HEK293 (cell line): ENCODE results near the gene ZNF771.
"Not testable (repeated sequence)": the region's sequence is repeated elsewhere in the genome, so short reads cannot be mapped to it uniquely, and the experiment has no call there.

ENCODE experiments used
- CTCF ChIA-PET: fragments of 350-600 bp; formaldehyde crosslinking; extraction: SDS; loops from one replicate; lab custom pipeline; 2021; ENCODE audit warnings: antibody characterized with exemption; lab: Yijun Ruan, JAX
- POLR2A ChIA-PET: fragments of 300-600 bp; formaldehyde crosslinking; extraction: SDS; loops from one replicate; lab custom pipeline; 2020; ENCODE audit warnings: antibody characterized with exemption, inconsistent platforms; lab: Yijun Ruan, JAX
- H3K27ac ChIP-seq: fragments of 200-500 bp; sonication (Bioruptor generic); 2 replicates; pipeline ENCODE4 v1.5.1; 2014; ENCODE audit warnings: low read depth, low read length, control low read depth, inconsistent platforms; ENCODE audit errors: extremely low read depth
- H3K36me3 ChIP-seq, 2 experiments: fragments of 200-500 bp in 1 of 2; sonication (Bioruptor generic) in 1 of 2; 1 replicate in 1 of 2; 2 replicates in 1 of 2; pipeline ENCODE4 v1.5.1; 2014 to 2017; ENCODE audit warnings: inconsistent platforms in 2 of 2, low read length in 2 of 2; ENCODE audit not compliant: control insufficient read depth in 2 of 2, insufficient read depth in 1 of 2
- H3K4me1 ChIP-seq: fragments of 200-500 bp; sonication (Bioruptor generic); 2 replicates; pipeline ENCODE4 v1.5.1; 2014; ENCODE audit warnings: mild to moderate bottlenecking, low read length, inconsistent platforms; ENCODE audit not compliant: control insufficient read depth, insufficient read depth
- H3K4me3 ChIP-seq: 2 replicates; pipeline ENCODE4 v1.5.1; 2011; ENCODE audit warnings: low read depth, mild to moderate bottlenecking, control low read depth, low read length, moderate library complexity
- H3K9me3 ChIP-seq: fragments of 200-500 bp; sonication (Bioruptor generic); 2 replicates; pipeline ENCODE4 v1.5.1; 2014; ENCODE audit warnings: low read depth, low read length, inconsistent platforms; ENCODE audit not compliant: control insufficient read depth, insufficient read depth
- KLF8 ChIP-seq: fragments of 450-650 bp; formaldehyde crosslinking; IDR thresholded peaks from 2 replicates; pipeline ENCODE4 v1.5.1; 2016; ENCODE audit warnings: missing biosample characterization, missing genetic modification characterization
- PRDM1 ChIP-seq: fragments of 450-650 bp; formaldehyde crosslinking; IDR thresholded peaks from 2 replicates; pipeline ENCODE4; 2016; ENCODE audit warnings: missing biosample characterization, missing genetic modification characterization
- PRDM4 ChIP-seq: fragments of 450-650 bp; formaldehyde crosslinking; IDR thresholded peaks from 2 replicates; pipeline ENCODE4 v1.5.1; 2017; ENCODE audit warnings: missing biosample characterization, missing genetic modification characterization
- REPIN1 ChIP-seq: fragments of 450-650 bp; formaldehyde crosslinking; IDR thresholded peaks from 2 replicates; pipeline ENCODE4 v1.5.1; 2017; ENCODE audit warnings: missing biosample characterization, missing genetic modification characterization, low read depth
- ZBTB1 ChIP-seq: fragments of 450-650 bp; formaldehyde crosslinking; IDR thresholded peaks from 2 replicates; pipeline ENCODE4 v1.5.1; 2016; ENCODE audit warnings: missing biosample characterization, missing genetic modification characterization
- ZNF133 ChIP-seq: fragments of 450-650 bp; formaldehyde crosslinking; IDR thresholded peaks from 2 replicates; pipeline ENCODE4 v1.5.1; 2016; ENCODE audit warnings: missing biosample characterization, missing genetic modification characterization
- ZNF138 ChIP-seq: fragments of 450-650 bp; formaldehyde crosslinking; IDR thresholded peaks from 2 replicates; pipeline ENCODE4 v1.5.1; 2016; ENCODE audit warnings: missing biosample characterization, missing genetic modification characterization, borderline replicate concordance
- ZNF140 ChIP-seq: fragments of 450-650 bp; formaldehyde crosslinking; IDR thresholded peaks from 2 replicates; pipeline ENCODE4 v1.5.1; 2016; ENCODE audit warnings: missing biosample characterization, missing genetic modification characterization
- ZNF19 ChIP-seq: fragments of 450-650 bp; formaldehyde crosslinking; IDR thresholded peaks from 2 replicates; pipeline ENCODE4; 2016; ENCODE audit warnings: missing biosample characterization, missing genetic modification characterization, low read depth
- ZNF266 ChIP-seq: fragments of 450-650 bp; formaldehyde crosslinking; IDR thresholded peaks from 2 replicates; pipeline ENCODE4 v1.5.1; 2016; ENCODE audit warnings: missing biosample characterization, missing genetic modification characterization, low read depth
- ZNF501 ChIP-seq: fragments of 450-650 bp; formaldehyde crosslinking; IDR thresholded peaks from 2 replicates; pipeline ENCODE4 v1.5.1; 2016; ENCODE audit warnings: missing biosample characterization, missing genetic modification characterization
- ZNF624 ChIP-seq: fragments of 450-650 bp; formaldehyde crosslinking; IDR thresholded peaks from 2 replicates; pipeline ENCODE4 v1.5.1; 2017; ENCODE audit warnings: missing biosample characterization, missing genetic modification characterization
- ZNF747 ChIP-seq: fragments of 450-650 bp; formaldehyde crosslinking; IDR thresholded peaks from 2 replicates; pipeline ENCODE4 v1.5.1; 2016; ENCODE audit warnings: missing biosample characterization, missing genetic modification characterization
- ZNF76 ChIP-seq: fragments of 450-650 bp; formaldehyde crosslinking; IDR thresholded peaks from 2 replicates; pipeline ENCODE4; 2016; ENCODE audit warnings: low read depth, missing biosample characterization, missing genetic modification characterization, borderline replicate concordance
- ZNF777 ChIP-seq: fragments of 450-650 bp; formaldehyde crosslinking; IDR thresholded peaks from 2 replicates; pipeline ENCODE4 v1.5.1; 2017; ENCODE audit warnings: missing biosample characterization, missing genetic modification characterization, borderline replicate concordance
- ZNF791 ChIP-seq: fragments of 450-650 bp; formaldehyde crosslinking; IDR thresholded peaks from 2 replicates; pipeline ENCODE4 v1.5.1; 2016; ENCODE audit warnings: missing biosample characterization, missing genetic modification characterization

ZNF771 gene

GRCh38 chr16:30457743-30458560 lies 50.5 kb downstream of the ZNF771 start (continued):
- TF ChIP-seq PRDM4 (tag by site-specific recombination): no peak
- TF ChIP-seq ZNF19 (tag by site-specific recombination): no peak
- no peak for TF ChIP-seq KLF8
- TF ChIP-seq ZNF777 (tag by site-specific recombination): no peak
- peak; percentile 76 for TF ChIP-seq ZNF140 (tag by site-specific recombination)
- TF ChIP-seq ZNF138 (tag by site-specific recombination): no peak
- no peak for TF ChIP-seq ZNF76
- TF ChIP-seq ZNF791 (tag by site-specific recombination): no peak
- TF ChIP-seq ZNF133 (tag by site-specific recombination): no peak
- TF ChIP-seq ZNF747 (tag by site-specific recombination): no peak
- TF ChIP-seq ZNF501 (tag by site-specific recombination): no peak
- TF ChIP-seq ZNF266 (tag by site-specific recombination): no peak

- ChIA-PET CTCF (interaction anchor here (0.6 to 6.6 kb wide), 3 partner anchors 9 to 476 kb away, joined by 3 to 39 read pairs (median 4); no protein-coding TSS in a partner anchor), POLR2A (no interaction called here)
- H3K4me3 ChIP-seq: no peak overlapping the region
- no peaks in the 10 kb centered on the region for H3K4me1 ChIP-seq
- H3K27ac ChIP-seq: no peak overlapping the region
- H3K36me3 ChIP-seq: no peaks in the 10 kb centered on the region
- no peaks in the 10 kb centered on the region for H3K9me3 ChIP-seq
- TF ChIP-seq REPIN1 (tag by site-specific recombination): no peak
- no peak for TF ChIP-seq ZNF624 (tag by site-specific recombination)
- TF ChIP-seq, all 188 proteins: peak for 0
These were observed 51.4 kb downstream of the ZNF771 start for GRCh38 chr16:30458561-30459394.

- Histone ChIP-seq H3K27ac (no peak overlapping the region), H3K4me1 (no peaks in the 10 kb centered on the region), H3K4me3 (no peak overlapping the region), H3K36me3 (no peaks in the 10 kb centered on the region), H3K9me3 (no peaks in the 10 kb centered on the region)
- TF ChIP-seq ZBTB1 (no peak), PRDM1 (tag by site-specific recombination) (peak; percentile 67)
- ChIA-PET POLR2A (no interaction called here), CTCF (interaction anchor here (6.6 kb wide), 1 partner anchor 10 kb away, joined by 39 read pairs; no protein-coding TSS in a partner anchor)
These were observed 52.0 kb downstream of the ZNF771 start for GRCh38 chr16:30459456-30459855.

- CTCF ChIA-PET: interaction anchor here (0.6 to 6.6 kb wide), 2 partner anchors 12 to 613 kb away, joined by 3 to 39 read pairs; no protein-coding TSS in a partner anchor
- not testable (repeated sequence) for H3K27ac ChIP-seq, H3K36me3 ChIP-seq, H3K4me1 ChIP-seq, H3K4me3 ChIP-seq, H3K9me3 ChIP-seq
- POLR2A ChIA-PET: interaction anchor here (0.5 to 0.7 kb wide), 2 partner anchors 127 to 584 kb away, joined by 4 to 6 read pairs; no protein-coding TSS in a partner anchor
These were observed 54.0 kb downstream of the ZNF771 start for GRCh38 chr16:30461426-30461825.
